Measurements from ENCODE around the gene MTREX.

MTREX gene

DNA sequence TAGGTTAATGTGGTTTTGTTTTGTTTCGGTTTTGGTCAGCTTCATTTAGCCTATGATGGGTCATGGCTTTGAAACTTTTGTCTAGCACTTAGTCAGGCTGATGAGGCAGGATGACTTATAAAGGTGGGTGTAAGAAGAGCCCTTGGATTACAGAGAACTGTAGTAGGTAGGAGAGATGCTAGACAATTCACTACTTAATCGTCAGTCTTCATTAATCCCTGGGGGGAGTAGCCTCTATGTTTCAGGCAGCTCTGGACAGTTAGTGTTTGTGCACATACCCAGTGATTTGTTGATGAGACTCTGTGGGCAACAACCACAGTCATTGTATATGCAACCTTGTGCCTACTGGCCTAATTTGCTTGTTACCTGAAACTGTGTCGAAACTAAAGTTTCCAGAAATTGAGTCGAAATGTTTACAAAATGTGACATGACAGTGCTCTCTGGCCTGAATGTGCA, 113.3 kb downstream of the MTREX start (continued):
- TF ChIP-seq ZNF157 (tag by site-specific recombination; IDR thresholded peaks at IDR 0.05), result no peak
- TF ChIP-seq ZNF624 (tag by site-specific recombination; IDR thresholded peaks at IDR 0.05), result no peak
- no peak for TF ChIP-seq RBAK (tag by site-specific recombination; IDR thresholded peaks at IDR 0.05)
- TF ChIP-seq ZNF600 (tag by site-specific recombination; IDR thresholded peaks at IDR 0.05), result no peak

DNA sequence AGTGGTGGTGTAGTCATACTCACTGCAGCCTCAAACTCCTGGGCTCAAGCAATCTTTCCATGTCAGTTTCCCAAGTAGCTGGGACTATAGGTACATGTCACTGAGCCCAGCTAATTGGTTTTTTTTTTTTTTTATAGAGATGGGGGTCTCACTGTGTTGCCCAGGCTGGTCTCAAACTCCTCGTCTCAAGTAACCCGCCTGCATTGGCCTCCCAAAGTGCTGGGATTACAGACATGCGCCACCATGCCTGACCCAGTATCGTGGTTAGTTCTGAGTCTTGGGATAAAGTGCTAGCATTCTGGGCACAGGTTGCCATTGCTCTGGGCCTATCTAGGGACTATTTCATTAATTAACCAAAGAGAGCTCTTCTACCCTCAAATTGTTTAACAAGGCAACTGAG, 118.7 kb downstream of the MTREX start:
- no peaks in the 10 kb centered on the region; the same call in 1 of the 2 replicates for H3K4me1 ChIP-seq (ENCODE audit: control insufficient read depth, insufficient read depth, low read length)
- TF ChIP-seq ZNF121 (tag by site-specific recombination; IDR thresholded peaks at IDR 0.05) (peak; percentile 68), ZNF707 (tag by site-specific recombination; IDR thresholded peaks at IDR 0.05) (no peak), ZNF239 (tag by site-specific recombination; IDR thresholded peaks at IDR 0.05) (no peak)
- no peak overlapping the region for H3K4me3 ChIP-seq (ENCODE audit: low read depth, low read length)
- peaks cover 24 to 76% of the 10 kb centered on the region in 2 experiments for H3K36me3 ChIP-seq (ENCODE audit: control insufficient read depth in 2 of 2, insufficient read depth in 1 of 2, low read length in 2 of 2)
- H3K9me3 ChIP-seq (ENCODE audit: control insufficient read depth, insufficient read depth, low read depth, low read length), result no peaks in the 10 kb centered on the region
- H3K27ac ChIP-seq (ENCODE audit: extremely low read depth, low read depth, low read length), result no peak overlapping the region
- POLR2A ChIA-PET, result interaction anchor here (1.1 kb wide), 1 partner anchor 21 kb away, joined by 3 read pairs; no protein-coding TSS in a partner anchor
- CTCF ChIA-PET, result interaction anchor here (0.5 to 1.1 kb wide), 3 partner anchors 167 to 265 kb away, joined by 3 to 4 read pairs (median 3); no protein-coding TSS in a partner anchor

DNA sequence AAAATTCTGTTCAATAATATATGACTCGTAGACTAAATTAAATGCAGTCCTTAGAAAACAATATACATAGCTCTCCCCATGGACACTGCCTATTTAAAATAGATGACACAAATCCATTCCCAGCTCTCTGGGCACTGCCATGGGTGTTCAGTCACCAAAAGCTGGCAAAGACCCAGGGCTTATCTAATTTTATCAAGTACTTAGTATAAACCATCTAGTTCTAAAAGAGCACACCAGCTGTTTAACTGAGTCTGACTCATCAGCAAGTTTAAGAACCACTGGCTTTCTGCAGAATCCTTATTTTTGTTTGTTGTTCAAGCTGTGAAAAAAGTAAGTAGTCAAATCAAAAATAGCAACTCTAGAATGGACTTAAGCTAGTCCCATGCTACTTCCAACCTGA, 119.4 kb downstream of the MTREX start:
- POLR2A ChIA-PET, result interaction anchor here (0.6 to 1.1 kb wide), 2 partner anchors 9 to 22 kb away, joined by 3 read pairs; no protein-coding TSS in a partner anchor
- no peak overlapping the region for H3K27ac ChIP-seq (ENCODE audit: extremely low read depth, low read depth, low read length)
- CTCF ChIA-PET, result interaction anchor here (0.6 to 1.1 kb wide), 5 partner anchors 82 to 294 kb away, joined by 3 to 5 read pairs (median 3); no protein-coding TSS in a partner anchor

More for the DNA sequence above, 119.4 kb downstream of the MTREX start:
- H3K36me3 ChIP-seq (ENCODE audit: control insufficient read depth in 2 of 2, insufficient read depth in 1 of 2, low read length in 2 of 2), result peaks cover 22 to 71% of the 10 kb centered on the region in 2 experiments
- H3K4me3 ChIP-seq (ENCODE audit: low read depth, low read length), result no peak overlapping the region
- TF ChIP-seq ZNF654 (tag by site-specific recombination; IDR thresholded peaks at IDR 0.05; ENCODE audit: low read depth) (0 out of 2 replicates have a peak, but pooled peaks have one; percentile 2), PRDM6 (tag by site-specific recombination; IDR thresholded peaks at IDR 0.05) (0 out of 2 replicates have a peak, but pooled peaks have one; percentile 35), ZNF37A (tag by site-specific recombination; IDR thresholded peaks at IDR 0.05) (no peak), PRDM10 (tag by site-specific recombination; IDR thresholded peaks at IDR 0.05) (0 out of 2 replicates have a peak, but pooled peaks have one; percentile 26), ZNF366 (tag by site-specific recombination; conservative IDR thresholded peaks at IDR 0.05) (0 out of 2 replicates have a peak, but pooled peaks have one; percentile 12), ZNF510 (tag by site-specific recombination; IDR thresholded peaks at IDR 0.05; ENCODE audit: insufficient replicate concordance) (no peak)
- H3K9me3 ChIP-seq (ENCODE audit: control insufficient read depth, insufficient read depth, low read depth, low read length), result no peaks in the 10 kb centered on the region
- H3K4me1 ChIP-seq (ENCODE audit: control insufficient read depth, insufficient read depth, low read length), result no peaks in the 10 kb centered on the region; the same call in 1 of the 2 replicates
